ENCODE measurements around the gene BTAF1. TPM values are rescaled to one million over a fixed set of nuclear protein-coding genes. Genes with fewer than 3 reads are reported as not detected.

Gene BTAF1
- total and polyA plus RNA-seq, 2 experiments from 2014 or later, result 15.3 to 45.0 TPM

DNA sequence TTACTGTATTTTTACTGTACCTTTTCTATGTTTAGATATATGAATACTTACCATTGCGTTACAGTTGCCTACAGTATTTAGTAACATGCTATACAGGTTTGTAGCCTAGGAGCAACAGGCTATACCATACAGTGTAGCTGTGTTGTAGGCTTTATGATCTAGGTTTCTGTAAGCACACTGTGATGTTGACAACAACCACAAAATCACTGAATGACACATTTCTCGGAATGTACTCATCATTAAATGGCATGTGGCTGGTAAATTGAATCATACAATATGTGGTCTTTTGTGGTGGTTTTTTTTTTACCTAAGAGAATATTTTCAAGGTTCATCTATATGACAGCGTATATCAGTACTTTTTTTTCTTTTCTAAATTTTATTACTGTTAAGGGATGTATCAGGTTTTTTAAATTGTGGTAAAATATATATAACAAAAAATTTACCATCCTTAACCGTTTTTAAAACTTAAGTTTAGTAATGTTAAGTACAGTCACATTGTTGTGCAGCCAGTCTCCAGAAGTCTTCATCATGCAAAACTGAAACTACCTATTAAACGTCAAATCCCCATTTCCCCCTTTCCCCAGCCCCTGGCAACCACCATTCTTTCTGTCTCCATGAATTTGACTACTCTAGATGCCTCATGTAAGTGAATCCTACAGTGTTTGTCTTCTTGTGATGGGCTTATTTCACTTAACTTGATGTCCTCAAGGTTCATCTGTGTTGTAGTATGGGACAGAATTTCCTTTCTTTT is 21.5 kb downstream of the BTAF1 start:
- Histone ChIP-seq H2AFZ (no peak overlapping the region), H3K4me1 (ENCODE audit: insufficient read depth) (no peaks in the 10 kb centered on the region), H3K36me3 (replicated peaks; ENCODE audit: insufficient read depth, low read depth) (no peaks in the 10 kb centered on the region), H3K9me2 (replicated peaks; ENCODE audit: insufficient read depth) (no peaks in the 10 kb centered on the region), H3K9me3 (ENCODE audit: low read depth) (no peaks in the 10 kb centered on the region), H3K4me2 (no peak overlapping the region), H3K79me2 (peaks cover 16% of the 10 kb centered on the region), H4K20me1 (ENCODE audit: insufficient read depth, poor library complexity, severe bottlenecking) (no peaks in the 10 kb centered on the region), H3K27ac (no peak overlapping the region), H3K27me3 (no peaks in the 10 kb centered on the region), H3K4me3 (no peak overlapping the region)
- no peak for DNase-seq (ENCODE audit: low spot score)
- TF ChIP-seq EZH2phosphoT487 (IDR thresholded peaks at IDR 0.05; ENCODE audit: low read depth, severe bottlenecking, unreplicated experiment) (no peak), CTCF (IDR thresholded peaks at IDR 0.05; ENCODE audit: poor library complexity) (no peak), EZH2 (IDR thresholded peaks at IDR 0.05; ENCODE audit: borderline replicate concordance) (no peak)
- 96% methylated on average over 5 of the region's 5 CpGs for WGBS (ENCODE audit: low lambda C conversion rate, missing lambda C conversion rate)

GRCh38 chr10:91953600-91954160 is 30.1 kb downstream of the BTAF1 start:
- no peak for DNase-seq (ENCODE audit: low spot score)
- no peak overlapping the region for H2AFZ ChIP-seq
- no peaks in the 10 kb centered on the region for H4K20me1 ChIP-seq (ENCODE audit: insufficient read depth, poor library complexity, severe bottlenecking)
- TF ChIP-seq EZH2 (IDR thresholded peaks at IDR 0.05; ENCODE audit: borderline replicate concordance), result no peak
- no peak for TF ChIP-seq EZH2phosphoT487 (IDR thresholded peaks at IDR 0.05; ENCODE audit: low read depth, severe bottlenecking, unreplicated experiment)
- no peak for TF ChIP-seq CTCF (IDR thresholded peaks at IDR 0.05; ENCODE audit: poor library complexity)
- peaks cover 4% of the 10 kb centered on the region for H3K79me2 ChIP-seq
- no peak overlapping the region for H3K27ac ChIP-seq
- H3K4me2 ChIP-seq, result no peak overlapping the region
- 98% methylated on average over 2 of the region's 2 CpGs for WGBS (ENCODE audit: low lambda C conversion rate, missing lambda C conversion rate)
- H3K4me3 ChIP-seq, result no peak overlapping the region
- no peaks in the 10 kb centered on the region for H3K9me2 ChIP-seq (replicated peaks; ENCODE audit: insufficient read depth)
- H3K4me1 ChIP-seq (ENCODE audit: insufficient read depth), result no peaks in the 10 kb centered on the region
- no peaks in the 10 kb centered on the region for H3K9me3 ChIP-seq (ENCODE audit: low read depth)
- H3K36me3 ChIP-seq (replicated peaks; ENCODE audit: insufficient read depth, low read depth), result peaks cover 9% of the 10 kb centered on the region
- no peaks in the 10 kb centered on the region for H3K27me3 ChIP-seq

GRCh38 chr10:91955114-91955513 is 31.5 kb downstream of the BTAF1 start:
- no peak overlapping the region for H3K4me2 ChIP-seq
- no peak for TF ChIP-seq EZH2 (IDR thresholded peaks at IDR 0.05; ENCODE audit: borderline replicate concordance)
- peaks cover 4% of the 10 kb centered on the region for H3K79me2 ChIP-seq
- H3K27ac ChIP-seq, result no peak overlapping the region
- H3K9me2 ChIP-seq (replicated peaks; ENCODE audit: insufficient read depth), result no peaks in the 10 kb centered on the region
- WGBS (ENCODE audit: low lambda C conversion rate, missing lambda C conversion rate), result 89% methylated on average over 3 of the region's 3 CpGs
- no peaks in the 10 kb centered on the region for H3K4me1 ChIP-seq (ENCODE audit: insufficient read depth)
- DNase-seq (ENCODE audit: low spot score), result no peak
- peaks cover 9% of the 10 kb centered on the region for H3K36me3 ChIP-seq (replicated peaks; ENCODE audit: insufficient read depth, low read depth)
- H3K27me3 ChIP-seq, result no peaks in the 10 kb centered on the region
- no peak overlapping the region for H3K4me3 ChIP-seq
- H4K20me1 ChIP-seq (ENCODE audit: insufficient read depth, poor library complexity, severe bottlenecking), result no peaks in the 10 kb centered on the region
- no peaks in the 10 kb centered on the region for H3K9me3 ChIP-seq (ENCODE audit: low read depth)
- H2AFZ ChIP-seq, result no peak overlapping the region

- H3K4me3 ChIP-seq, result no peak overlapping the region
- no peak overlapping the region for H3K27ac ChIP-seq
- H3K36me3 ChIP-seq (replicated peaks; ENCODE audit: insufficient read depth, low read depth), result peaks cover 5% of the 10 kb centered on the region
- H4K20me1 ChIP-seq (ENCODE audit: insufficient read depth, poor library complexity, severe bottlenecking), result no peaks in the 10 kb centered on the region
- no peak for DNase-seq (ENCODE audit: low spot score)
- H3K4me1 ChIP-seq (ENCODE audit: insufficient read depth), result no peaks in the 10 kb centered on the region
- 93% methylated on average over 1 of the region's 1 CpG for WGBS (ENCODE audit: low lambda C conversion rate, missing lambda C conversion rate)
- H3K9me3 ChIP-seq (ENCODE audit: low read depth), result no peaks in the 10 kb centered on the region
- no peak overlapping the region for H2AFZ ChIP-seq
- no peak overlapping the region for H3K4me2 ChIP-seq
- H3K79me2 ChIP-seq, result no peaks in the 10 kb centered on the region
- H3K27me3 ChIP-seq, result no peaks in the 10 kb centered on the region
- TF ChIP-seq EZH2phosphoT487 (IDR thresholded peaks at IDR 0.05; ENCODE audit: low read depth, severe bottlenecking, unreplicated experiment) (no peak), CTCF (IDR thresholded peaks at IDR 0.05; ENCODE audit: poor library complexity) (no peak)
- no peaks in the 10 kb centered on the region for H3K9me2 ChIP-seq (replicated peaks; ENCODE audit: insufficient read depth)
Observed at GRCh38 chr10:91957091-91957490, 33.5 kb downstream of the BTAF1 start.

Data from hepatocyte (in vitro differentiated cells).